Measurements from ENCODE around the gene GOT2. TPM values are rescaled to one million over a fixed set of nuclear protein-coding genes. Genes with fewer than 3 reads are reported as not detected.

The GOT2 gene
- total and polyA plus RNA-seq, 2 of the 8 experiments (the other 6 are each of a cell fraction or from before 2014, with no cell fraction given) = 62.9 to 223 TPM

- TF ChIP-seq FOSL1 (IDR thresholded peaks at IDR 0.05; ENCODE audit: insufficient read depth, low read depth, low read length) (no peak), SP4 (IDR thresholded peaks at IDR 0.05; ENCODE audit: low read length) (peak; percentile 98), POLR2A (IDR thresholded peaks at IDR 0.05; ENCODE audit: control extremely low read depth in 1 of 2, low read depth in 2 of 2, low read length in 2 of 2) (peak; percentile 39 to 93), TBP (IDR thresholded peaks at IDR 0.05; ENCODE audit: low read depth, low read length) (peak; percentile 79)
Measured at GRCh38 chr16:58684354-58685083, 49.6 kb downstream of the GOT2 start, which contains the start of gene SLC38A7 (continued).
